ENCODE measurements around the gene CCDC191.
A peak's percentile ranks its signal among the peaks of the same experiment; 100 is the strongest.

DNA sequence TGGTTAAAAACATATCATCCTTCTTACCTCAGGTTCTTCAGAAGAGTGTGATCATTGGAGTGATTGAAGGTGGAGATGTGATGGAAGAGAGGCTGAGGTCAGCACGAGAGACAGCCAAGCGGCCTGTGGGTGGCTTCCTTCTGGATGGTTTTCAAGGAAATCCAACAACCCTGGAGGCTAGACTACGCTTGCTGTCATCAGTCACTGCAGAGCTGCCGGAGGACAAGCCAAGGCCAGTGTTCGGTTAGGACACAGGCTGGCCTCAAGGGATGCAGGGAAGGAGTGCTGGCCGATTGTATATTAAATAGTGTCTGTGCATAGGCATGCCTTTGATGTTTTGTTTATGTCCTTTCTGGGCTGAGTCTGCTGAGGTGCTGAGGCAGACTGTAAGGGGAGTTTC lies 20.4 kb upstream of the CCDC191 start:
- no peak for TF ChIP-seq POLR2A (IDR thresholded peaks at IDR 0.05)
- TF ChIP-seq, protein P1, sequence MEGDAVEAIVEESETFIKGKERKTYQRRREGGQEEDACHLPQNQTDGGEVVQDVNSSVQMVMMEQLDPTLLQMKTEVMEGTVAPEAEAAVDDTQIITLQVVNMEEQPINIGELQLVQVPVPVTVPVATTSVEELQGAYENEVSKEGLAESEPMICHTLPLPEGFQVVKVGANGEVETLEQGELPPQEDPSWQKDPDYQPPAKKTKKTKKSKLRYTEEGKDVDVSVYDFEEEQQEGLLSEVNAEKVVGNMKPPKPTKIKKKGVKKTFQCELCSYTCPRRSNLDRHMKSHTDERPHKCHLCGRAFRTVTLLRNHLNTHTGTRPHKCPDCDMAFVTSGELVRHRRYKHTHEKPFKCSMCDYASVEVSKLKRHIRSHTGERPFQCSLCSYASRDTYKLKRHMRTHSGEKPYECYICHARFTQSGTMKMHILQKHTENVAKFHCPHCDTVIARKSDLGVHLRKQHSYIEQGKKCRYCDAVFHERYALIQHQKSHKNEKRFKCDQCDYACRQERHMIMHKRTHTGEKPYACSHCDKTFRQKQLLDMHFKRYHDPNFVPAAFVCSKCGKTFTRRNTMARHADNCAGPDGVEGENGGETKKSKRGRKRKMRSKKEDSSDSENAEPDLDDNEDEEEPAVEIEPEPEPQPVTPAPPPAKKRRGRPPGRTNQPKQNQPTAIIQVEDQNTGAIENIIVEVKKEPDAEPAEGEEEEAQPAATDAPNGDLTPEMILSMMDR (IDR thresholded peaks at IDR 0.05): peak in 1 of 6 experiments; percentile 10
